GM19397 (cell line): ENCODE data around the gene C10orf53.

Experiments used
- ATAC-seq: cut with Tn5 transposase; IDR thresholded peaks from one replicate; pipeline ENCODE4 v1.9.1; 2021; ENCODE audit warnings: mild to moderate bottlenecking, moderate library complexity; ENCODE audit not compliant: unreplicated experiment

The C10orf53 gene

GRCh38 chr10:49679480-49679893 is at the start of gene C10orf53:
C10orf53 (plus strand) TSS chr10:49679651; CDS start chr10:49679698, 47 bp downstream.
- no peak for ATAC-seq

- ATAC-seq = no peak
These were observed 47.5 kb upstream of the C10orf53 start for GRCh38 chr10:49631975-49632374.

- no peak for ATAC-seq
These were observed 46.8 kb upstream of the C10orf53 start for GRCh38 chr10:49632406-49633317.

- ATAC-seq = no peak
These were observed 46.0 kb upstream of the C10orf53 start for GRCh38 chr10:49633327-49634068.

GRCh38 chr10:49634069-49634660 is 45.3 kb upstream of the C10orf53 start:
- ATAC-seq = no peak

GRCh38 chr10:49642311-49642710 is 37.1 kb upstream of the C10orf53 start:
- ATAC-seq = no peak

- no peak for ATAC-seq
These were observed 36.0 kb upstream of the C10orf53 start for GRCh38 chr10:49643241-49644034.

DNA sequence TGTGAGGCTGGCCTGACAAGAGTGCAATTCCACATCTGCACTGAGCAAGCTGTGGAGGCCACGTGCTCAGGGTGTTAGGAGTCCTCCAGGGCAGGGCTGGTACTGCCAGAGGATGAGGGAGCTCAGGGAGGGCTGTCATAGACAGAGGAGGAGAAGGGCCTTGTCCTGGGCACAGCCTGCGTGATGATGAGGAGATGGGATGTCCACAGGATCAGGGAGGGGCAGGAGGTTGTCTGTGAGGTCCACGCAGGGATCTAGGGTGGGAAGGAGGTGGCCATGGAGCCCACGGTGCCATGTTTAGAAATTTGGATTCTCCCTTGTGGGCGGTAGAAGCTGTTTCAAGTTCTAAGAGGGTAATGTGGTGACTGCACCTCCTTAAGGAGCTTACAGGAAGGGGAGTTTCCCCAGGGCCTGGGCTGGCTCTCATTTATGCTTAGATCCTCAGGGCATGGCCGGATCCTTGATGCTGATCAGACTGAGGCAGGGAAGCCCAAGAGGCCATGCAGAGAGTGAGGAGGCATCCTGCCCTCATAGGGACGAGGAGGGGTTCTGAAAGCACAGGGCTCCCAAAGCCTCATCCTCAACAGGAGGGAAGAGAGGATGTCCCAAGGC is 35.3 kb upstream of the C10orf53 start:
- no peak for ATAC-seq

DNA sequence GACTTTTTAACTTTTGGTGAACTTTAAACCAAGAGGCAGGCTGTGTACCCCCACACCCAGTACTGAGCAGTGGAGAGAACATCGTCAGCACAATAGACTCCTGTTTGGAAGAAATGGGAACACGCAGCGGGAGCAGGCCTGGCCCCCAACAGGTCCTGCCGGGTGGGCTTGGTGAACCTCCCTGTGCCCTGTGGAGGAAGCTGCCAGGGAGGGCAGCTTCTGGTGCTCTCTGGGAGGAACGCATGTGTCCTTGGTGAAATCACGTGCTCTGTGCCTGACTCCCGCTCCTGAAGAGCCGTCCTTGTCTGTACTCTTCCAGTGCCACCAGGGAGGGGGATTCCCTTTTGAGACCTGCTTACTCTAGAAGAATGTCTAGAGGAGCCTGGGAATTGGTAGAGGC is 34.0 kb upstream of the C10orf53 start:
- no peak for ATAC-seq

- no peak for ATAC-seq
These were observed 33.3 kb upstream of the C10orf53 start for GRCh38 chr10:49645871-49646870.

GRCh38 chr10:49647554-49647953 is 31.9 kb upstream of the C10orf53 start:
- no peak for ATAC-seq

GRCh38 chr10:49647985-49648795 is 31.3 kb upstream of the C10orf53 start:
- ATAC-seq = no peak

DNA sequence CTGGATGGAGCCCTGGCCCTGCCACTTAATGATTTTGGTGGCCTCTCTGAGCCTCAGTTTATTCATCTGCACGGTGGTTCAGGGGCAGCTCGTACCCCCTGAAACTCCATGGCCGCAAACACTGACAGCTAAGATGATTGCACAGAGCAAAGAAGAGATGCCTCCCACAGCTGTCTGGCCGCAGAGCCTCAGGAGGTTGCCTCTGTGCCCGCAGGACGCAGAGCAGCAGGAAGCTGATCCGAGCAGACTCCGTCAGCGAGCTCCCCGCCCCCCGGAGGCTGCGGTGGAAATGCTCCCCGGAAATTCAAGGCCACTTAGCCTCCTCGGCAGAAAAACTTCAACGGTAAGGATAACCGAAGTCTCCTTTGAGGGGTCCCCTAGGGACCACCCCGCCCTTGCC is 30.2 kb upstream of the C10orf53 start:
- ATAC-seq = no peak

- ATAC-seq = no peak
These were observed 29.3 kb upstream of the C10orf53 start for GRCh38 chr10:49649936-49650723.

GRCh38 chr10:49650724-49651034 is 28.8 kb upstream of the C10orf53 start:
- no peak for ATAC-seq

DNA sequence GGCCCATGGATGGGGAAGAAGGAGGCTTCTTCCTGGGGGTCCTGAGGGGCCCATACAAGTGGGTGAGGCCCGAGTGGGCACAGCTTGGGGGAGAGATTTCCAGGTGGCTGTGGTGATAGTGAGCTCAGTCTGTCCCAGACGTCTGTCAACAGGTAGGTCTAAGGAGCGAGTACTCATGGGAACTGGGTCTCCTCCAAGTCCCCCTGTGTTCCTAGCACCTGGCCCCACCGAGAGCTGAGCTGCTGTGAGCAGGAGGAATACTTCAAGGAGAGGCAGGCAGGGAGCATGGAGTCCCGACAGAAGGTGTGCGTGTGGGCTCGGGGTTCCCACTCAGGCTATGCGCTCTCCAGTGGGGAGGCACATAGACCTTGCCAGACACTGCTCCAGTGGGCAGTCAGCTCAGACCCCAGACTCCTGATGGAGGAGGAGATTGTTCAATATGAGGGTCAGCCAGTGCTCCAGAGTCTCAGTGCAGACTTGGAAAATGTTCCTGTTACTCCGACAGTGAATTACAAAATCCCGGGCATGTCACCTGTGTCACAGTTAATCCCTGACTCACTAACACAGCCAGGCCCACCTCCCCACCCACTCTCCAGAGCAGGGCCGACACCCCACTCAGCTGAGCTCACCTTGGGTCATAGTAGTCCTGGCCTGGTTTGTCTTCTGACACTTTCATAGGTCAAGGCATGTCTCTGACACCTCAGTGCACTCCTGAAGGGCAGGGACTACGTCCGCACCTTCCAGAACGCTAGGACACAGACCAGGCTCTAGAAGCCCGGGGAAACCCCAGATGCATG is 28.2 kb upstream of the C10orf53 start:
- ATAC-seq = no peak

GRCh38 chr10:49651917-49652316 is 27.5 kb upstream of the C10orf53 start:
- ATAC-seq = no peak
